ENCODE measurements around the gene BST1.

Gene BST1

GRCh38 chr4:15659768-15660570 lies 42.9 kb upstream of the BST1 start:
- no peaks in the 10 kb centered on the region for H3K9me3 ChIP-seq (ENCODE audit: insufficient read depth, low read depth, low read length)
- H3K4me3 ChIP-seq (ENCODE audit: low read length), result no peak overlapping the region
- WGBS, result 87% methylated on average over 5 of the region's 5 CpGs

GRCh38 chr4:15665753-15666365 lies 37.0 kb upstream of the BST1 start:
- Histone ChIP-seq H3K27me3 (ENCODE audit: insufficient read depth, low read length) (no peaks in the 10 kb centered on the region), H3K9ac (ENCODE audit: low read depth, low read length) (no peak overlapping the region), H3K4me1 (ENCODE audit: insufficient read depth, low read length) (no peaks in the 10 kb centered on the region), H3K4me3 (ENCODE audit: low read length) (no peak overlapping the region), H3K9me3 (ENCODE audit: insufficient read depth, low read depth, low read length) (no peaks in the 10 kb centered on the region), H3K36me3 (ENCODE audit: insufficient read depth, low read length) (peaks cover 38% of the 10 kb centered on the region), H3K27ac (ENCODE audit: low read depth, low read length) (no peak overlapping the region)
- 95% methylated on average over 2 of the region's 3 CpGs for WGBS

More at GRCh38 chr4:15659768-15660570, 42.9 kb upstream of the BST1 start:
- Histone ChIP-seq H3K9ac (ENCODE audit: low read depth, low read length) (no peak overlapping the region), H3K36me3 (ENCODE audit: insufficient read depth, low read length) (peaks cover 19% of the 10 kb centered on the region; the same call in 1 of the 2 replicates), H3K4me1 (ENCODE audit: insufficient read depth, low read length) (peaks cover 8% of the 10 kb centered on the region), H3K27me3 (ENCODE audit: insufficient read depth, low read length) (no peaks in the 10 kb centered on the region), H3K27ac (ENCODE audit: low read depth, low read length) (no peak overlapping the region)

- peaks cover 44% of the 10 kb centered on the region for H3K36me3 ChIP-seq (ENCODE audit: insufficient read depth, low read length)
- WGBS, result 93% methylated on average over 3 of the region's 4 CpGs
- H3K9me3 ChIP-seq (ENCODE audit: insufficient read depth, low read depth, low read length), result no peaks in the 10 kb centered on the region
- H3K27me3 ChIP-seq (ENCODE audit: insufficient read depth, low read length), result no peaks in the 10 kb centered on the region
- no peak overlapping the region for H3K4me3 ChIP-seq (ENCODE audit: low read length)
- H3K4me1 ChIP-seq (ENCODE audit: insufficient read depth, low read length), result no peaks in the 10 kb centered on the region
- no peak overlapping the region for H3K9ac ChIP-seq (ENCODE audit: low read depth, low read length)
- no peak overlapping the region for H3K27ac ChIP-seq (ENCODE audit: low read depth, low read length)
Observed at GRCh38 chr4:15667006-15667405, 35.9 kb upstream of the BST1 start.

- H3K27me3 ChIP-seq (ENCODE audit: insufficient read depth, low read length), result no peaks in the 10 kb centered on the region
- H3K4me1 ChIP-seq (ENCODE audit: insufficient read depth, low read length), result no peaks in the 10 kb centered on the region
- H3K4me3 ChIP-seq (ENCODE audit: low read length), result no peak overlapping the region
- H3K36me3 ChIP-seq (ENCODE audit: insufficient read depth, low read length), result peaks cover 58% of the 10 kb centered on the region
- no CpG with 5 or more reads among the region's 1 CpG for WGBS
- no peaks in the 10 kb centered on the region for H3K9me3 ChIP-seq (ENCODE audit: insufficient read depth, low read depth, low read length)
- no peak overlapping the region for H3K9ac ChIP-seq (ENCODE audit: low read depth, low read length)
- no peak overlapping the region for H3K27ac ChIP-seq (ENCODE audit: low read depth, low read length)
Observed at GRCh38 chr4:15668566-15669435, 34.1 kb upstream of the BST1 start.

- H3K27me3 ChIP-seq (ENCODE audit: insufficient read depth, low read length), result no peaks in the 10 kb centered on the region
- 89% methylated on average over 3 of the region's 3 CpGs for WGBS
- H3K4me3 ChIP-seq (ENCODE audit: low read length), result no peak overlapping the region
Observed at GRCh38 chr4:15670576-15670975, 32.3 kb upstream of the BST1 start.

GRCh38 chr4:15672101-15672500 lies 30.8 kb upstream of the BST1 start:
- no peaks in the 10 kb centered on the region for H3K4me1 ChIP-seq (ENCODE audit: insufficient read depth, low read length)
- H3K9ac ChIP-seq (ENCODE audit: low read depth, low read length), result no peak overlapping the region
- no peak overlapping the region for H3K4me3 ChIP-seq (ENCODE audit: low read length)
- H3K27me3 ChIP-seq (ENCODE audit: insufficient read depth, low read length), result no peaks in the 10 kb centered on the region
- H3K36me3 ChIP-seq (ENCODE audit: insufficient read depth, low read length), result peaks cover 44% of the 10 kb centered on the region
- H3K9me3 ChIP-seq (ENCODE audit: insufficient read depth, low read depth, low read length), result no peaks in the 10 kb centered on the region
- 96% methylated on average over 3 of the region's 3 CpGs for WGBS
- no peak overlapping the region for H3K27ac ChIP-seq (ENCODE audit: low read depth, low read length)

More at GRCh38 chr4:15670576-15670975, 32.3 kb upstream of the BST1 start:
- Histone ChIP-seq H3K9me3 (ENCODE audit: insufficient read depth, low read depth, low read length) (no peaks in the 10 kb centered on the region), H3K27ac (ENCODE audit: low read depth, low read length) (no peak overlapping the region), H3K9ac (ENCODE audit: low read depth, low read length) (no peak overlapping the region), H3K36me3 (ENCODE audit: insufficient read depth, low read length) (peaks cover 58% of the 10 kb centered on the region), H3K4me1 (ENCODE audit: insufficient read depth, low read length) (no peaks in the 10 kb centered on the region)

GRCh38 chr4:15673337-15673736 lies 29.5 kb upstream of the BST1 start:
- no peaks in the 10 kb centered on the region for H3K9me3 ChIP-seq (ENCODE audit: insufficient read depth, low read depth, low read length)
- no peak overlapping the region for H3K4me3 ChIP-seq (ENCODE audit: low read length)
- H3K4me1 ChIP-seq (ENCODE audit: insufficient read depth, low read length), result peaks cover 11% of the 10 kb centered on the region
- H3K9ac ChIP-seq (ENCODE audit: low read depth, low read length), result no peak overlapping the region
- no peak overlapping the region for H3K27ac ChIP-seq (ENCODE audit: low read depth, low read length)
- H3K36me3 ChIP-seq (ENCODE audit: insufficient read depth, low read length), result peaks cover 31% of the 10 kb centered on the region
- WGBS, result 100% methylated on average over 1 of the region's 1 CpG
- no peaks in the 10 kb centered on the region for H3K27me3 ChIP-seq (ENCODE audit: insufficient read depth, low read length)

GRCh38 chr4:15674046-15674445 lies 28.8 kb upstream of the BST1 start:
- Histone ChIP-seq H3K9me3 (ENCODE audit: insufficient read depth, low read depth, low read length) (no peaks in the 10 kb centered on the region), H3K4me3 (ENCODE audit: low read length) (no peak overlapping the region), H3K36me3 (ENCODE audit: insufficient read depth, low read length) (peaks cover 24% of the 10 kb centered on the region), H3K9ac (ENCODE audit: low read depth, low read length) (no peak overlapping the region), H3K27ac (ENCODE audit: low read depth, low read length) (no peak overlapping the region), H3K27me3 (ENCODE audit: insufficient read depth, low read length) (no peaks in the 10 kb centered on the region), H3K4me1 (ENCODE audit: insufficient read depth, low read length) (peaks cover 16% of the 10 kb centered on the region)
- WGBS, result no CpG with 5 or more reads among the region's 2 CpGs

- 88% methylated on average over 1 of the region's 4 CpGs for WGBS
- no peak overlapping the region for H3K4me3 ChIP-seq (ENCODE audit: low read length)
- H3K36me3 ChIP-seq (ENCODE audit: insufficient read depth, low read length), result peaks cover 24% of the 10 kb centered on the region; the same call in 1 of the 2 replicates
- H3K27ac ChIP-seq (ENCODE audit: low read depth, low read length), result no peak overlapping the region
- H3K9ac ChIP-seq (ENCODE audit: low read depth, low read length), result no peak overlapping the region
- peaks cover 20% of the 10 kb centered on the region for H3K4me1 ChIP-seq (ENCODE audit: insufficient read depth, low read length)
- H3K9me3 ChIP-seq (ENCODE audit: insufficient read depth, low read depth, low read length), result no peaks in the 10 kb centered on the region
- no peaks in the 10 kb centered on the region for H3K27me3 ChIP-seq (ENCODE audit: insufficient read depth, low read length)
Observed at GRCh38 chr4:15674926-15675325, 27.9 kb upstream of the BST1 start.

- Histone ChIP-seq H3K27me3 (ENCODE audit: insufficient read depth, low read length) (no peaks in the 10 kb centered on the region), H3K36me3 (ENCODE audit: insufficient read depth, low read length) (peaks cover 24% of the 10 kb centered on the region; the same call in 1 of the 2 replicates), H3K9ac (ENCODE audit: low read depth, low read length) (no peak overlapping the region), H3K27ac (ENCODE audit: low read depth, low read length) (no peak overlapping the region), H3K4me3 (ENCODE audit: low read length) (no peak overlapping the region), H3K9me3 (ENCODE audit: insufficient read depth, low read depth, low read length) (no peaks in the 10 kb centered on the region), H3K4me1 (ENCODE audit: insufficient read depth, low read length) (peaks cover 21% of the 10 kb centered on the region)
- 93% methylated on average over 3 of the region's 3 CpGs for WGBS
Observed at GRCh38 chr4:15675356-15675755, 27.5 kb upstream of the BST1 start.

- no CpG with 5 or more reads among the region's 1 CpG for WGBS
- Histone ChIP-seq H3K9me3 (ENCODE audit: insufficient read depth, low read depth, low read length) (no peaks in the 10 kb centered on the region), H3K9ac (ENCODE audit: low read depth, low read length) (no peak overlapping the region), H3K36me3 (ENCODE audit: insufficient read depth, low read length) (peaks cover 24% of the 10 kb centered on the region; the same call in 1 of the 2 replicates), H3K27me3 (ENCODE audit: insufficient read depth, low read length) (no peaks in the 10 kb centered on the region), H3K4me3 (ENCODE audit: low read length) (no peak overlapping the region), H3K27ac (ENCODE audit: low read depth, low read length) (no peak overlapping the region), H3K4me1 (ENCODE audit: insufficient read depth, low read length) (peaks cover 21% of the 10 kb centered on the region)
Observed at GRCh38 chr4:15676039-15676438, 26.8 kb upstream of the BST1 start.

Data from HUES64 (cell line).